ENCODE results near the gene TBRG4.

- TF ChIP-seq CTCF (IDR thresholded peaks at IDR 0.05), result no peak
- no peak for TF ChIP-seq POLR2A (IDR thresholded peaks at IDR 0.05)
These were observed 50.1 kb downstream of the TBRG4 start for GRCh38 chr7:45061352-45061751.
